Mononuclear cell (primary cell): ENCODE results near the gene DCAF8. TPM values are rescaled to one million over a fixed set of nuclear protein-coding genes. Genes with fewer than 3 reads are reported as not detected.
A peak's percentile ranks its signal among the peaks of the same experiment; 100 is the strongest.

ENCODE experiments used
- H3K27me3 ChIP-seq: 2 replicates; pipeline ENCODE4 v1.6.0; 2011; ENCODE audit warnings: low read length, control low read depth; ENCODE audit not compliant: insufficient read depth
- H3K4me1 ChIP-seq: 2 replicates; pipeline ENCODE4 v1.5.1; 2011; ENCODE audit warnings: mild to moderate bottlenecking, low read length, control low read depth; ENCODE audit not compliant: insufficient read depth
- H3K4me3 ChIP-seq: 2 replicates; pipeline ENCODE4 v1.5.1; 2011; ENCODE audit warnings: mild to moderate bottlenecking, low read length, moderate library complexity
- H3K9me3 ChIP-seq: 2 replicates; pipeline ENCODE4 v1.5.1; 2011; ENCODE audit warnings: low read depth, mild to moderate bottlenecking, control low read depth, low read length
- total RNA-seq: library from RNA; depleted of rRNA; stranded (reverse); fragments of >200 nt; gene quantifications from one replicate; pipeline ENCODE4 v1.2.3, GENCODE V29; 2012

The DCAF8 gene
- total RNA-seq, 1 donor, result 115 TPM

DNA sequence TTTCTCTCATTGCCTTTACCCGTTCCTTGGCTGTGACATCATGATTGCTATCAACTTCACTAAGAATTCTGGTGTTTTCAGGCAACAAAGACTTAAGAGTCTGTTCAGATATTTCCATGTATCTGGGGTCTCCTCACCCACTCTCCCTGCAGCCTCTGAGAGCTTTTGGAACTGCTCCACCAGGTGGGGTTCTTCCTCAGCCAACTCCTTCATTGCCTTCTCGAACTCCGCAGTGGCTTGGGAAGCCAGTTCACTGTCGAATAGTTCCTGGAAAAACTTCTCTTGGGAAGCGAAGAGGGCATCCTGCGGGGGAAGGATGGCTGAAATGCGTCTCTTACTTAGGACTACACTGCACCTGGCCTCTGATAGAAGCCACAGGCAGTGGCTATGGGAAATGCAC lies 20.5 kb upstream of the DCAF8 start:
- Histone ChIP-seq H3K27me3 (no peaks in the 10 kb centered on the region), H3K4me1 (peaks cover 20% of the 10 kb centered on the region), H3K4me3 (no peak overlapping the region), H3K9me3 (no peaks in the 10 kb centered on the region)

DNA sequence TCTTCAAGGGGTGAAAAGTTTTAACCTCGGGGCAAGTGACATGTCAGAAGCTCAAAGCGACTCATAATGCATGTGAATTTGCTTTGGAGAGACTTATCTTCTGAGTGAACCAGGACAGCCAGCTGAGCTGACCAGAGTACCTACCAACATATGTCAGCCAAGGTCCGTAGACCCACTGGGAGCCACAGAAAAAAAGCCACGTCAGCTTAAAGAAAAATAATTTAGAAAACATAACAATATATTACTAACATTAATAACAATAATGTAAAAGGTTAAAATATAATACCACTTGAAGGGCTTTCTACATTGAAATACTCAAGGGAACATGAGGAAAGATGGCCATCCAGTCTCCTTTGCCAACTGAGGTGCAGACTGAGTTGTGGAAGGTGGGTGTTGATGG lies 15.6 kb upstream of the DCAF8 start:
- no peaks in the 10 kb centered on the region for H3K27me3 ChIP-seq
- no peak overlapping the region for H3K4me3 ChIP-seq
- H3K9me3 ChIP-seq, result no peaks in the 10 kb centered on the region
- no peaks in the 10 kb centered on the region for H3K4me1 ChIP-seq

DNA sequence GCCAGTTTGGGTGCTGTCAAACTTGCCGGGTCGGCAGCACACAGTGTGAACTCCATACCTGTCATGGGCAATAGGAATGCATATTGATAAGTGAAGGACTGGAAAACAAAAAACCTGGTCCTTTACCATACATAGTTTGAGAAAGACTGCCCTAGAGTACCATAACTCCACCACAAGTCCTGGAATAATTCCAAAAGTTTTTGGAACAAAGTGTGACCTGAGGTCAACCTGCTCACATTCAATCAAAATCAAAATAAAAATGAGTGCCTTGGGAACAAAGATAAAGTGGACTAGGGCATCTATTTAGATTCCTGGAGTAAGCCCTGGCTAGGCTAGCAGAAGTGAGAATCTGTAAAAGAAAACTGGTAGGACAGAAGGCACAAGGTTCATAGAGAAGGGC lies 15.0 kb upstream of the DCAF8 start:
- H3K4me1 ChIP-seq, result no peaks in the 10 kb centered on the region
- H3K4me3 ChIP-seq, result no peak overlapping the region
- no peaks in the 10 kb centered on the region for H3K9me3 ChIP-seq
- no peaks in the 10 kb centered on the region for H3K27me3 ChIP-seq

DNA sequence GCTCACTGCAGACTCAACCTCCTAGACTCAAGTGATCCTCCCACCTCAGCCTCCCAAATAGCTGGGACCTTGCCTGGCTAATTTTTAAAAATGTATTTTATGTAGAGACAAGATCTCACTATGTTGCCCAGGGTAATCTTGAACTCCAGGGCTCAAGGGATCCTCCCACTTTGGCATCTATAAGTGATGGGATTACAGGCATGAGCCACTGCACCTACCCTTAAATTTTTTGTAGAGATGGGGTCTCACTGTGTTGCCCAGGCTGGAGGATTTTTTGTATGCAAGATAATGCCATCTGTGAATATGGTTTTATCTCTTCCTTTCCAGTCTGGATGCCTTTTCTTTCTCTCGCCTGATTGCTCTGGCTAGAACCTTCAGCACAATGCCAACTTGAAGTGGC lies 8.7 kb upstream of the DCAF8 start:
- H3K4me3 ChIP-seq, result no peak overlapping the region
- H3K4me1 ChIP-seq, result no peaks in the 10 kb centered on the region
- H3K27me3 ChIP-seq, result no peaks in the 10 kb centered on the region
- H3K9me3 ChIP-seq, result no peaks in the 10 kb centered on the region

DNA sequence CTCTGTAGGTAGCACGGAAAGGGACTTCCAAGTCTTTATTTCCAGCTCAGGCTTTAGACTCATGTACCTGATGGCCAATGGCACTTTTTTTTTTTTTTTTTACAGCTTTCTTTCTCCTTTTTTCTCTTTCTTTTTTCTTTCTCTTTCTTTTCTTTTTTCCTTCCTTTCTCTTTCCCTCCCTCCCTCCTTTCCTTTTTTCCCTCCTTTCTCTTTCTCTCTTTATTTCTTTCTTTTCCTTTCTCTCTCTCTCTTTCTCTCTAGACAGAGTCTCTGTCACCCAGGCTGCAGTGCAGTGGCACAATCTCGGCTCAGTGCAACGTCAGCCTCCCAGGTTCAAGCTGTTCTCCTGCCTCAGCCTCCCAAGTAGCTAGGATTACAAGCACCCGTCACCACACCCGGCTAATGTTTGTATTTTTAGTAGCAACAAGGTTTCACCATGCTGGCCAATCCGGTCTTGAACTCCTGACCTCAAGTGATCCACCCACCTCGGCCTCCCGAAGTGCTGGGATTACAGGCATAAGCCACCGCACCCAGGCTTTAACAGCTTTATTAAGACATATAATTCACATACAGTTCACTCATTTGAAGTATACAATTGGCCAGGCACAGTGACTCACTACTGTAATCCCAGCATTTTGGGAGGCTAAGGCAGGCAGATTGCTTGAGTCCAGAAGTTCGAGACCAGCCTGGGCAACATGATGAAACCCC lies 5.1 kb upstream of the DCAF8 start:
- Histone ChIP-seq H3K4me3 (no peak overlapping the region), H3K9me3 (no peaks in the 10 kb centered on the region), H3K4me1 (peaks cover 10% of the 10 kb centered on the region), H3K27me3 (no peaks in the 10 kb centered on the region)

DNA sequence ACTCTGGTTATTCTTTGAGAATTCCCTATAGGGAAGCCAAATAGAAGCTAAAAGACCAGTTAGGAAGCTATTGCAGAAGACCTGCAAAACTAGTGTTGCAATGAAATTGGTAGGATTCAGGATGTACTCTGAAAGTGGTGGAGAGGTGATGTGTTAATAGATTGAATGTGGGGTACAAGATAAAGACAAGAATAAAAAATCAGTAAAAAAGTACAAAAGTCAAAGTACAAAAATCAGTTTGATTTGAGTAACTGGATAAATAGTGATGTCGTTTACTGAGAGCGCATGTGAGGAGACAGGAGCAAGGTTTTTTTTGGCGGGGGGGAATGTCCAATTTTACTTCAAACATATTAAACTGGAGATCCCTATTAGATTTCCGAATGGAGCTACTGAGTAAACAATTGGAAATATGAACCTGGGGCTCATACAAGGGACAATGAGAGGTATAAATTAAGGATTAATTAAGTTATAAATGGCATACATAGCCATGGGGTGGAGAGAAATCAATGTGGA lies 2.5 kb upstream of the DCAF8 start:
- H3K27me3 ChIP-seq, result no peaks in the 10 kb centered on the region
- peaks cover 25% of the 10 kb centered on the region for H3K4me1 ChIP-seq
- no peaks in the 10 kb centered on the region for H3K9me3 ChIP-seq
- H3K4me3 ChIP-seq, result no peak overlapping the region

DNA sequence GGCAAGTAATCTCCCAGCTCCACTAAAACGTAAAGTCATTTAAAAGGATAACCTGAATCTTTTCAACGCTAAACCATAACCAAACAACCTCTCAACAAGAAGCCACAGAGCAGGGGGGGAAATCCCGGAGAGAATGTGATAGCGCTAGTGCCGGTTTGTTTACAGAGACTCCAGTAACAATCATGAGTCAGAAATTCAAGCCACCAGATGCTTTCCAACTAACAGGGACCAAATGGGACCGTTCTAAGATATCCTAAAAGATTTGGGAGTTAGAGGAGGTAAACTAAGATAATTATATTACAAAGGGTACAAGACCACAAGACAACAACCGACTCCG lies 825 bp downstream of the DCAF8 start:
- no peaks in the 10 kb centered on the region for H3K27me3 ChIP-seq
- H3K4me1 ChIP-seq, result peaks cover 33% of the 10 kb centered on the region
- H3K4me3 ChIP-seq, result peak overlapping the region; percentile 99
- H3K9me3 ChIP-seq, result no peaks in the 10 kb centered on the region

DNA sequence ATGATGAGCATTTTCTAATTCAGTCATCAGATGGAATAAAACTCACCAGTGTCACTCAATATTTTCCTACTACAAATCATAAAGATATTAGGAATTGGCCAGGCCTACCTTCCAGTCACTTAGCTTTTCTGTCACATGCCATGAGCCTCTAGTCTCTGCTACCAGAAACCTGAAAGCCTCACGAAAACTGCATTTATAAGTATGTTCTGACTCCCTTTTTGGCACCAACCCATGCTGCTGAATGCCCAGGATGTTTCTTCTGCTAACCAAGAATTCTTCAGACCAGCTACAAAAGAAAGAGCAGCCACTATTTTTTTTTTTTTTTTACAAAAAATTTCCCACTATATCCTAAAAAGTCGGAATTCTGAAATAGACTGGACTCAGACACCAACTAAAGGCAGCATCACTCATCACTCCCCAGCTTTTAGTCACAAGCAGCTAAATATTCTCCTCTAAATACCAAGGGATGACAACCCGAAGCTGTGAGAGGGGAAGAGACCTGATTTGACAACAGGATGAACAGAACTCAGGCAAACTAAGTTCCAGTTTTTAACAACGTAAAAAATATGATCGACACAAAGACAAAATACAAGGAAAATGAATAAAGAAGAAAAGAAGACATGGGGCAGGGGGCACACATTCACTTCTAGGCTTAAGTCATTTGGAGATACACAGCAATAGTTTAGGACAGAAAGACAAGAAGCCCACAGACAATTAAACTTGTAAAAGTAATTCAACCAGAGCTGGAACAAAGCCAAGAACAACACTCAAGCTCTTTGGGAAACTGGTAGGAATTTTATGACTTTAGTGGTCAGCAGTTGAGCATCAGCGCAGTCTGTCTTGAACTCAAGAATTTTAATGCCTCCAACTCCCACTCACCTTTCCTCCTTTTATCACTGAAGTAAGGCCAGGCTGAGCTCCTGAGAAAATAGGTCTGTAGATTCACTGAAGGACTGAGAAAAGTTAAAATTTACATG lies 1.7 kb downstream of the DCAF8 start:
- H3K4me1 ChIP-seq, result peaks cover 33% of the 10 kb centered on the region
- no peaks in the 10 kb centered on the region for H3K27me3 ChIP-seq
- no peaks in the 10 kb centered on the region for H3K9me3 ChIP-seq
- no peak overlapping the region for H3K4me3 ChIP-seq

DNA sequence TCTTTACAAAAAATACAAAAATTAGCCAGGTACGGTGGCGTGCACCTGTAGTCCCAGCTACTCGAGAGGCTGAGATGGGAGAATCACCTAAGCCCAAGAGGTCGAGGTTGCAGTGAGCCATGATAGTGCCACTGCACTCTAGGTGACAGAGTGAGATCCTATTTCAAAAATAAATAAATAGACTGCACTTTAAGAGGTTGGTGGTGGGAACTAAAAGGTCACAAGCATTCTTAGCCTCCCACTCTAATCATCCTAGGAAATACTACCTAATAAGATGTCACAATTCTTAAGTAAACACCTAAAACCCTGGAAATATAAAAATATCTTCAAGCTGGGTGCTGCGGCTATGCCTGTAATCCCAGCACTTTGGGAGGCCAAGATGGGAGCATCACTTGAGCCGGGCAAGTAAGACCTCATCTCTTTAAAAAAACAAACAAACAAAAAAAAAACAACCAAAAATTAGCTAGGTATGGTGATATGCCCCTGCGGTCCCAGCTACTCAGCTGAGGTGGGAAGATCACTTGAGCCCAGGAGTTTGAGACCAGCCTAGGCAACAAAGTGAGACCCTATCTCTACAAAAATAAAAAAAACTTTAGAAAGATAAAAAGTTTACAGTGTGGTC lies 4.1 kb downstream of the DCAF8 start:
- H3K4me3 ChIP-seq, result no peak overlapping the region
- H3K27me3 ChIP-seq, result no peaks in the 10 kb centered on the region
- H3K9me3 ChIP-seq, result no peaks in the 10 kb centered on the region
- peaks cover 28% of the 10 kb centered on the region for H3K4me1 ChIP-seq

DNA sequence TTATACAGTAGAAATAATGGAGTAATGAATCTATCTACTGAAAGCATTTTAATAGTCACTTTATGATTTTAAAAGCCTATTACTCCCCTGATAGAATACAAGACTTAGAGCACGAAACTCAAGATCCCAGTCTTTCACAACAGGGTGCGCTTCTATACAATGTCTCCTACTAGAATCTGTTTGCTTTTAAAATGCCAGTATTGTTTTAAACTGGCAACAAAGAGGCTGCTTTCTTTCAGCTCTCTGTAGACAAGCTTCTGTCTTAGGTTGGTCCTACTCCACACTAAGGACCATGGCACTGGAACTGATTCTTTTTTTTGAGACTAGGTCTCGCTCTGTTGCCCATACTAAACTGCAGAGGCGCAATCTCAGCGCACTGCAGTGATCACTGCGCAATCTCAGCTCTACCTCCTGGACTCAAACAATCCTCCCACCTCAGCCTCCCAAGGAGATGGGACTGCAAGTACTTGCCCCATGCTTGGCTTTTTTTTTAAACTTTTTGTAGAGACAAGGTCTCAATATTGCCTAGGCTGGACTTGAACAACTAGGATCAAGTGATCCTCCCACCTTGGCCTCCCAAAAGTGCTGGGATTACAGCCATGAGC lies 4.8 kb downstream of the DCAF8 start:
- H3K9me3 ChIP-seq, result no peaks in the 10 kb centered on the region
- H3K4me3 ChIP-seq, result no peak overlapping the region
- H3K27me3 ChIP-seq, result no peaks in the 10 kb centered on the region
- peaks cover 23% of the 10 kb centered on the region for H3K4me1 ChIP-seq

DNA sequence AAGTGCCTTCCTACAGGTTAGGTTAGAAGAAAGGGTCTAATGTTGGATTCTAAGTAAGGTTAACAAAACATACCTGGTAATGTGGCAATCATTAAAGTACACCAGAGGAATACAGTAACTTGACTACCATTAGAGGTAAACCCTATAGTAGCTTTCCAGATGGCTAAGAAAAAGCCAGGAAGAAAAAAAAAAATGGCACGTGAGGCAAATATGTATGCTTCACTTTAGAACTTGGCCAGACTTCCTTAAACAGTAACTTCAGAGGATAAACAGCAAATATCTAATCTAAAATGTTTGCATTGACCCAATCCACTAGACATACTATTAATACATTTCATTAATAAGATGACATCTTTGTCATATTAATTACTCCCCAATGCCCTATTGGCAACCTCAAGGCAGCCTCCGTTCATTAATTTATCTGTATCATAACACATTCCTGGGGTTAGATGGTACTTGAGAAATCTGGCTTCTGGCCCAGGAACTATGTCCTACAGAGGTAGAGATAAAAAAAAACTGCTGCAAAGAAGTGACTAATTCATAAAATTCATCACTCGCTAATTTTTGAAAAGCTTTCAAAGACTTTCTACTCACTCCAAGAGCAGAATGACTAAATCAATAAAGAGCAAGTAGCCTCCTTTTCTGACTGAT lies 5.8 kb downstream of the DCAF8 start:
- Histone ChIP-seq H3K9me3 (no peaks in the 10 kb centered on the region), H3K27me3 (no peaks in the 10 kb centered on the region), H3K4me3 (no peak overlapping the region), H3K4me1 (peaks cover 21% of the 10 kb centered on the region)

DNA sequence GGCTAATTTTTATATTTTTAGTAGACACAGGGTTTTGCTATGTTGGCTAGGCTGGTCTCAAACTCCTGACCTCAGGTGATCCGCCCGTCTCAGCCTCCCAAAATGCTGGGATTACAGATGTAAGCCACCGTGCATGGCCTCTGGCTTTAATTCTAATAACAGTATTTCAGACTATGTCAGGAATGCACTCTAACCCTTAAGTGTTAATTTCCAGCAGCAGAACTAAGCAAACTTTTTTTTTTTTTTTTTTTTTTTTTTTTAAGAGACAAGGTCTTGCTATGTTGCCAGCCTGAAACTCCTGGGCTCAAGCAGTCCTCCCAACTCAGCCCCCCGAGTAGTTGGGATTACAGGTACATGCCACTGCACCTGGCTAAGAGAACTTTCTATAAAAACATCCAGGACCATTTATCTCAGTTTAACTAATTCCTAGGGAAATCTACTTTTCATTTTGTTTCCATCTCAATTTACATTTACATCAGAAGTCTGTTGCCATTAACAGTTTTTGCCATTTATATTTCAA lies 6.5 kb downstream of the DCAF8 start:
- no peak overlapping the region for H3K4me3 ChIP-seq
- H3K4me1 ChIP-seq, result peaks cover 14% of the 10 kb centered on the region
- no peaks in the 10 kb centered on the region for H3K9me3 ChIP-seq
- no peaks in the 10 kb centered on the region for H3K27me3 ChIP-seq

DNA sequence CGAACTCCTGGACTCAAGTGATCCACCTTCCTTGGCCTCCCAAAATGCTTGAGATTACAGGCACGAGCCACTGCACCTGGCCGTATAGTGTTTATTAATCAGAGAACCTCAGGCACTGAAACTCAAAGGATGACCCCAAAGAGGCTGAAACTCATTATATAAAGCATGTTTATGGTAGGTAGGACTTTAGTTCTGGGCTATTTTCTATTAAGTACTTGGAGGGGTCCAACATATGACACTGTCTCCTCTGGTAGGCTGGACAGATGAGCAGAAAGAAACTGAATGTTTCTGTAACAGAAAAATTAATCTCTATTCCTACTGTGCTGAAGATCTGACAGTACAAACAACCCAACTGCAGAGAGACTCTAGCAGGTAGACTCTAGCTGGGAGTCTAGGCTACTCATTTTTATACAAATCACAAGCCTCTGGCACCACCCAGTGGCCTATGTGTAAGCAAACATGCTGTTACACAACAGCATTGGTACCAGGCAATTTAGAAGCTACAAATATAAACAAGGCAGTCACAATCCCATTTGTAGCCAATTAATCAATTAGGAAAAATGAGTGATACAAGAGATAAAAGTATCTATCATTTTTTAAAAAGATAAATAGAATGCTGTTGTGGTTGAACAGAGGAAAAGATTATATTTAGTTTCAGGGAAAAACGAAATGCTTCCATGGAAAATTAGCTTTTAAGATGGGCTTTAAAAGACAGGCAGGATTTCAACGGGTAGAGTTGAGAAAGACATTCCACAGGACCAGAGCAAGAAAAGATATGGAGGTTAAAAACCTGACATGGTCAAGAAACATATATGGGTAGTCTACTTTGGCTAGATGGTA lies 10.4 kb downstream of the DCAF8 start:
- Histone ChIP-seq H3K4me1 (no peaks in the 10 kb centered on the region), H3K4me3 (no peak overlapping the region), H3K27me3 (no peaks in the 10 kb centered on the region), H3K9me3 (no peaks in the 10 kb centered on the region)

DNA sequence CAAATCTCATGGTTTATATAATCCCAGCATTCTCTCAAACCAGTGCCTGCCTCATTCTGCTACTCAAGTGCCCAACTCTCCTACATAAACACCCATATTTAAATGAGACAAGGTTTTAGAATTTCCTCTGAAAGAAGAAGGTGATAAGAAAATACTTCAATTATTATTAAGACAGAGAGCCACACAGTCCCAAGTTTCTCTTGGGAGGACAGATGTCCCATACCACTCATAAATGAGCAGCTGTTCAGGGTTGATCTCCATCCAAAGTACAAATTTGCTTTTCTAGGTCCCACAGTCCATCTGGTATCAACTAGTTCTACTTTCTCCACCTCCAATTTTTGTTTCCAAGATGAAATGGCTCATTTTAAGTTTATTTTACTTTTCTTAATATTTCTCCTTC lies 11.3 kb downstream of the DCAF8 start:
- H3K27me3 ChIP-seq, result no peaks in the 10 kb centered on the region
- H3K9me3 ChIP-seq, result no peaks in the 10 kb centered on the region
- no peak overlapping the region for H3K4me3 ChIP-seq
- no peaks in the 10 kb centered on the region for H3K4me1 ChIP-seq
